ENCODE measurements around the gene GSG1. TPM values are rescaled to one million over a fixed set of nuclear protein-coding genes. Genes with fewer than 3 reads are reported as not detected.

Gene GSG1
- total RNA-seq, 1 donor from 2014 or later: not detected

- no peak for DNase-seq (ENCODE audit: low spot score)
- H3K9me3 Mint-ChIP-seq (ENCODE audit: low read depth): no peaks in the 10 kb centered on the region
- no peak overlapping the region for H3K27ac Mint-ChIP-seq (ENCODE audit: unreplicated experiment)
- no peaks in the 10 kb centered on the region for H3K27me3 Mint-ChIP-seq (ENCODE audit: low read depth)
- no peak overlapping the region for H3K4me3 Mint-ChIP-seq (ENCODE audit: unreplicated experiment)
- peaks cover 10% of the 10 kb centered on the region for H3K4me1 Mint-ChIP-seq (ENCODE audit: low read depth)
- H3K36me3 Mint-ChIP-seq (ENCODE audit: low read depth): no peaks in the 10 kb centered on the region
- TF ChIP-seq, protein P1, sequence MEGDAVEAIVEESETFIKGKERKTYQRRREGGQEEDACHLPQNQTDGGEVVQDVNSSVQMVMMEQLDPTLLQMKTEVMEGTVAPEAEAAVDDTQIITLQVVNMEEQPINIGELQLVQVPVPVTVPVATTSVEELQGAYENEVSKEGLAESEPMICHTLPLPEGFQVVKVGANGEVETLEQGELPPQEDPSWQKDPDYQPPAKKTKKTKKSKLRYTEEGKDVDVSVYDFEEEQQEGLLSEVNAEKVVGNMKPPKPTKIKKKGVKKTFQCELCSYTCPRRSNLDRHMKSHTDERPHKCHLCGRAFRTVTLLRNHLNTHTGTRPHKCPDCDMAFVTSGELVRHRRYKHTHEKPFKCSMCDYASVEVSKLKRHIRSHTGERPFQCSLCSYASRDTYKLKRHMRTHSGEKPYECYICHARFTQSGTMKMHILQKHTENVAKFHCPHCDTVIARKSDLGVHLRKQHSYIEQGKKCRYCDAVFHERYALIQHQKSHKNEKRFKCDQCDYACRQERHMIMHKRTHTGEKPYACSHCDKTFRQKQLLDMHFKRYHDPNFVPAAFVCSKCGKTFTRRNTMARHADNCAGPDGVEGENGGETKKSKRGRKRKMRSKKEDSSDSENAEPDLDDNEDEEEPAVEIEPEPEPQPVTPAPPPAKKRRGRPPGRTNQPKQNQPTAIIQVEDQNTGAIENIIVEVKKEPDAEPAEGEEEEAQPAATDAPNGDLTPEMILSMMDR (IDR thresholded peaks at IDR 0.05): no peak
These were observed 18.1 kb upstream of the GSG1 start for GRCh38 chr12:13121568-13121967.

GRCh38 chr12:13120413-13120812, 16.9 kb upstream of the GSG1 start:
- Mint-ChIP-seq H3K9me3 (ENCODE audit: low read depth) (no peaks in the 10 kb centered on the region), H3K4me1 (ENCODE audit: low read depth) (peaks cover 16% of the 10 kb centered on the region), H3K36me3 (ENCODE audit: low read depth) (no peaks in the 10 kb centered on the region), H3K27me3 (ENCODE audit: low read depth) (no peaks in the 10 kb centered on the region), H3K4me3 (ENCODE audit: unreplicated experiment) (no peak overlapping the region), H3K27ac (ENCODE audit: unreplicated experiment) (no peak overlapping the region)
- DNase-seq (ENCODE audit: low spot score): no peak
- TF ChIP-seq, protein P1 (IDR thresholded peaks at IDR 0.05): no peak

DNA sequence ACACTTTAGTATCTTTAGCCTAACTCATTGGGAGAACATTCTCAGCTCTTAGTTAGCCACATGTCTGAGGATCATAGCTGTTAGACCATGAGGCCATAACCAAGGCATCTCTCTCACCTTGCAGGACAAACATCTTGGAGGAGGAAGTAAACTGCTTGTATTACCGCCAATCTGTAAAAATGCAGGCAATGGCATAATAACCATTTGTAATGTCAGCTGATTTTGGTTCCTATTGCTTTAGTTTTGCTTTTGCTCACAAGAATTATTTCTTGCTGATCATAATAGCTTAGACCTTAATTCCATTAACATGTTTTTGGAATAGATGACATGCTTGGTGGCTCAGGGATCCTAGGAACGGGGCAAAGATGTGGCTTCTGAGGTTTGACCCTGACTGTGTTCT, 16.4 kb upstream of the GSG1 start:
- Mint-ChIP-seq H3K4me3 (ENCODE audit: unreplicated experiment) (no peak overlapping the region), H3K27ac (ENCODE audit: unreplicated experiment) (no peak overlapping the region), H3K36me3 (ENCODE audit: low read depth) (no peaks in the 10 kb centered on the region), H3K9me3 (ENCODE audit: low read depth) (no peaks in the 10 kb centered on the region), H3K27me3 (ENCODE audit: low read depth) (no peaks in the 10 kb centered on the region), H3K4me1 (ENCODE audit: low read depth) (peaks cover 11% of the 10 kb centered on the region)
- TF ChIP-seq, protein P1 (IDR thresholded peaks at IDR 0.05): no peak
- DNase-seq (ENCODE audit: low spot score): no peak

DNA sequence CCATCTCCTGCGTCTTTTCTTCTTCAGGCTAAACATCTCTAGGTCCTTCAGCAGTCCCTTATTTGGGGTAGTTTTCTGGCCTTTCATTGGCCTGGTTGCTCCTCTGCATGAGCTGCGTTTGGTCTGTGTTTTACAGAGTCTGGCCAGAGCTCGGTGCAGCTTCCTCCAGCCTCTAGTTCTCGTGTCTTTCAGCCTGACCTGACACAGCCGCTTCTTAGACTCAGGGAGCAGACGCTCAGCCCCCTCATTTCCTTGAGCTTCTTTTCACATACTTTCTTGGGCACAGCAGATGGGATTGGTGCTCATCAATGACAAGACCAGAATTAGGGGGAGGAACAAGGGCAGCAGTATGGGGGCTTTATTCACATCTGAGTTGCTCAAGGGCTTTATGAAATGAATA, 13.6 kb upstream of the GSG1 start:
- Mint-ChIP-seq H3K9me3 (ENCODE audit: low read depth) (peaks cover 3% of the 10 kb centered on the region), H3K4me3 (ENCODE audit: unreplicated experiment) (no peak overlapping the region), H3K27ac (ENCODE audit: unreplicated experiment) (no peak overlapping the region), H3K4me1 (ENCODE audit: low read depth) (peaks cover 27% of the 10 kb centered on the region), H3K27me3 (ENCODE audit: low read depth) (no peaks in the 10 kb centered on the region), H3K36me3 (ENCODE audit: low read depth) (no peaks in the 10 kb centered on the region)
- TF ChIP-seq, protein P1 (IDR thresholded peaks at IDR 0.05): no peak
- DNase-seq (ENCODE audit: low spot score): no peak

DNA sequence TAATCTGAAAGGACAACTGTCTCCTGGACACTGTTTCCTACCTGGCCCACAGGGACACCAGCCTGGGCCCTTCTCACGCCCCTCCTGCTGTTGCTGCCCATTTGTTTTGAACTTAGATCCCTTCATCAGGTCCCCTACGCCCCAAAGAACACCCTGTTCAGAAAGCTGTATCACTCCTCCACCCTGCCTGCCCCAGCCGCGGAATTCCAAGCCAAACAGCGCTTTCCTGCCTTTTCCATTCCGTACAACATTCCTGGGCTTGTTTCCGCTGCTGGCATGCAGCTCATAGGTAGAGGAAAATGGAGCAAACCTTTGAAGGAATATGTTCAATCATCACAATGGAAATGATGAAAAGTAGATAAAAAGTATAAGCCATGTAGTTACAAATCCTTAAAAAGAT, 12.8 kb upstream of the GSG1 start:
- Mint-ChIP-seq H3K36me3 (ENCODE audit: low read depth) (no peaks in the 10 kb centered on the region), H3K9me3 (ENCODE audit: low read depth) (peaks cover 6% of the 10 kb centered on the region), H3K4me3 (ENCODE audit: unreplicated experiment) (no peak overlapping the region), H3K4me1 (ENCODE audit: low read depth) (peaks cover 27% of the 10 kb centered on the region), H3K27ac (ENCODE audit: unreplicated experiment) (no peak overlapping the region), H3K27me3 (ENCODE audit: low read depth) (no peaks in the 10 kb centered on the region)
- TF ChIP-seq, protein P1 (IDR thresholded peaks at IDR 0.05): no peak
- no peak for DNase-seq (ENCODE audit: low spot score)

Data from chondrocyte (in vitro differentiated cells).